HL-60 (cell line): ENCODE results near the gene RERG.

Experiments
- CTCF ChIP-seq: IDR thresholded peaks from one replicate; pipeline ENCODE4 v1.5.1; 2011; ENCODE audit warnings: low read length, control low read depth, inconsistent platforms; ENCODE audit not compliant: insufficient read depth
- POLR2AphosphoS5 ChIP-seq: IDR thresholded peaks from 2 replicates; pipeline ENCODE4 v1.6.1; 2012; ENCODE audit warnings: low read depth
- SPI1 ChIP-seq: IDR thresholded peaks from 2 replicates; pipeline ENCODE4 v1.6.1; 2012; ENCODE audit warnings: low read depth, mild to moderate bottlenecking, borderline replicate concordance

- TF ChIP-seq POLR2AphosphoS5 (no peak), CTCF (no peak), SPI1 (no peak)
Observed at GRCh38 chr12:15173142-15173541, 48.1 kb downstream of the RERG start.
